IMR-90 (cell line): ENCODE measurements around the gene ASXL3.

Experiments
- BHLHE40 ChIP-seq: fragments of 150-350 bp; IDR thresholded peaks from 2 replicates; pipeline ENCODE4 v1.6.1; 2016; ENCODE audit warnings: mild to moderate bottlenecking, low read depth, low read length
- CEBPB ChIP-seq: IDR thresholded peaks from 2 replicates; pipeline ENCODE4 v1.6.1; 2012; ENCODE audit warnings: low read depth, low read length, improper control_type of control experiment
- CTCF ChIP-seq: conservative IDR thresholded peaks from 2 replicates; pipeline ENCODE4 v1.5.1; 2012; ENCODE audit warnings: mild to moderate bottlenecking, low read depth, low read length, improper control_type of control experiment
- FOS ChIP-seq: fragments of 150-350 bp; IDR thresholded peaks from 2 replicates; pipeline ENCODE4 v1.6.1; 2016; ENCODE audit warnings: low read depth, low read length
- POLR2A ChIP-seq: IDR thresholded peaks from 2 replicates; pipeline ENCODE4 v1.6.1; 2012; ENCODE audit warnings: mild to moderate bottlenecking, low read depth, low read length
- RAD21 ChIP-seq: IDR thresholded peaks from 2 replicates; pipeline ENCODE4 v1.6.1; 2012; ENCODE audit warnings: low read length, improper control_type of control experiment
- RFX5 ChIP-seq: IDR thresholded peaks from 2 replicates; pipeline ENCODE4 v1.8.0; 2012; ENCODE audit warnings: low read depth, mild to moderate bottlenecking, low read length, moderate library complexity
- SMC3 ChIP-seq: fragments of 150-350 bp; IDR thresholded peaks from 2 replicates; pipeline ENCODE4 v1.6.1; 2016; ENCODE audit warnings: low read depth, mild to moderate bottlenecking, antibody characterized with exemption, low read length, moderate library complexity
- USF2 ChIP-seq: fragments of 150-350 bp; IDR thresholded peaks from 2 replicates; pipeline ENCODE4 v1.6.1; 2017; ENCODE audit warnings: mild to moderate bottlenecking, antibody characterized with exemption, low read length, low read depth

- no peak for TF ChIP-seq CTCF
- TF ChIP-seq POLR2A = no peak
- TF ChIP-seq SMC3 = no peak
- TF ChIP-seq RFX5 = no peak
- TF ChIP-seq BHLHE40 = no peak
- no peak for TF ChIP-seq USF2
- TF ChIP-seq CEBPB = no peak
- no peak for TF ChIP-seq FOS
- TF ChIP-seq RAD21 = no peak
Measured at GRCh38 chr18:33717339-33717738, 139.3 kb downstream of the ASXL3 start.
